Stimulated activated naive CD8-positive, alpha-beta T cell treated with anti-CD3 and anti-CD28 coated beads, Interleukin-15, amount 100 ng/mL, for 72 hours (primary cell): Measurements from ENCODE around the gene PPP1R11.

Experiments
- ATAC-seq: fragments of 150-1000 bp; cut with Tn5 transposase; 2 replicates; pipeline ENCODE4 v1.10.0; 2021; ENCODE audit warnings: mild to moderate bottlenecking, moderate library complexity
- DNase-seq, 2 donors: peaks; one replicate each; pipeline ENCODE4 v3.0.0; 2021 to 2022
- H3K27ac Mint-ChIP-seq, 2 donors: one replicate each; pipeline ENCODE4 v1.8.0; 2022; ENCODE audit warnings: mild to moderate bottlenecking in 2 of 2, mixed read lengths in 2 of 2, moderate library complexity in 2 of 2
- H3K27me3 Mint-ChIP-seq: one replicate; pipeline ENCODE4 v1.8.0; 2022; ENCODE audit warnings: mixed read lengths
- H3K4me1 Mint-ChIP-seq: one replicate; pipeline ENCODE4 v1.8.0; 2022; ENCODE audit warnings: mild to moderate bottlenecking, mixed read lengths
- H3K4me3 Mint-ChIP-seq, 2 donors: one replicate each; pipeline ENCODE4 v1.8.0; 2022; ENCODE audit warnings: mild to moderate bottlenecking in 2 of 2, mixed read lengths in 2 of 2, moderate library complexity in 1 of 2
- H3K9me3 Mint-ChIP-seq, 2 donors: one replicate each; pipeline ENCODE4 v1.8.0; 2022; ENCODE audit warnings: mixed read lengths in 2 of 2

The PPP1R11 gene

DNA sequence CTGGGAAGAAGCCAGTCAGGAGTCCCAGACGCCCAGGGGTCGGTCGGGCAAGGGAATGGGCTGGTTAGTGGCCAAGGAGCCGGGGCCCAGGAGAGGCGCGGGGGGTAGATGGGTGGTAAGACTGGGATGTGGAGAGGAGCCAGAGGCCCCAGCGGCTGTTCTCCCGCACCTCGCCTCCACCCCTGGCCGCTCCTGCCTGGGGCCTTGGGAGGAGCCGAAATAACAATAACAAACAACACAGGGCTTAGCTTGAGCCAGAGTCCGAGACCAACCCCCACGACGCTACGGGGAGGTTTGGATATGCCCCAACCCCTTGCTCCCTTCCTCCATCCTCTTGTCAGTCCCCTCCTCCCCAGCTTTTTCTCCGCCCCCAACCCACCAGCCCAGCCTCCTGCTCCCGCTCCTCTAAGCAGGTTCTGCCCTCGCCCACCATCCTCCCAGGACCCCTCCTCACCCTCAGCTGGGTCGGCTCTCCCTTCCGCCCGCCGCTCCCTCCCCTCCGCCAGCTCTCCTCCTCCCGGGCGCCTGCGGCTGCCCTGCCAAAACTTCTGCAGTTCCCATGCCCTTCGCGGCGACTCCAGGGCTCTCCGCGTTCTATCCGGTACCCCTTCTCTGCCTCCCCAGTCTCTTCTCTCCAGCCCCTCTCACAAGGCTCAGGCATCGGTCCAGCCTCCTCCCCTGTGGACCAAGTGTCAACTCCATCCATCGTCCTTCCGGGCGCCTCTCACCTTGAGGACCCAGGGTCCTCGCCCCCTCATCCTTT, 7.5 kb downstream of the PPP1R11 start:
- Mint-ChIP-seq H3K27me3 (peaks cover 97% of the 10 kb centered on the region), H3K27ac (no peak overlapping the region), H3K4me3 (peak overlapping the region; percentile 59 to 75), H3K4me1 (peaks cover 44% of the 10 kb centered on the region), H3K9me3 (no peaks in the 10 kb centered on the region)
- DNase-seq: no peak
- no peak for ATAC-seq

DNA sequence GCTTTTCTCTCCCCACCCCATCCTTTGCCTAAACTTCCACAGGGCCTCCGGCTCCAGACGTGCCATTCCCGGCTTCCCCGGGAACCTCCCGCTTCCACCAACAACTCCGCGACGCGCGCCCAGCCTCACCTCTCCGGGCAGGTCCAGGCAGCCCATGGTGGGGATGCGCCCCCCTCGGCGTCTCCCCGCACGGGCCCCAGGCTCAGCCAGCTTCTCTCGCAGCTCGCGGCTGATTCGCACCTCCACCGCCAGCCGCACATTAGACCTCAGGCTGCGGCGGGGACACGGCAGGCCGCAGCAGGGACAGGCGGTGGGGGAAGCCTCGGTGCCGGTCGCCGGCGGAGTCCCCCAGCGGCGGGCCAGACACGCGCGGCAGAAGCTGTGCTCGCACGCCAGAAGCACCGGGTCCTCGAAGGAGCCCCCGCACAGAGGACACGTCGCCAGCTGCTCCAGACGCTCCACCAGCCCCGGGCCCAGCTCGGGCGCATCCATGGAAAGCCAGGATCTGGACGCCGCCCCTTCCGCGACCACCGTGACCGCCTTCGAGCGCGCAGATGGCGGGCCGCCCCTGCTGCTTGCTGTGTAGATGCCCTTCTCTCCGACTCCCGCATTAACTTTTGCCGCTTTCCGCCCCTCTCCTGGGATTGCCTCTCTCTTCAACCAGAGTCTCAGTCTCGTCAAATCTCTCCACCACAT, 8.2 kb downstream of the PPP1R11 start, which contains the start of gene RNF39:
TSS of gene RNF39 (minus strand) at position 676 of the 696 bp plus-strand sequence. CDS start at position 492, 184 bp downstream.
- DNase-seq: no peak
- ATAC-seq: peak; percentile 21
- H3K4me1 Mint-ChIP-seq: peaks cover 40% of the 10 kb centered on the region
- no peaks in the 10 kb centered on the region for H3K9me3 Mint-ChIP-seq
- peak within 1 kb of the TSS in 1 of 2 donors; percentile 69 for H3K27ac Mint-ChIP-seq
- peaks cover 95% of the 10 kb centered on the region for H3K27me3 Mint-ChIP-seq
- peak within 1 kb of the TSS; percentile 72 to 83 for H3K4me3 Mint-ChIP-seq

DNA sequence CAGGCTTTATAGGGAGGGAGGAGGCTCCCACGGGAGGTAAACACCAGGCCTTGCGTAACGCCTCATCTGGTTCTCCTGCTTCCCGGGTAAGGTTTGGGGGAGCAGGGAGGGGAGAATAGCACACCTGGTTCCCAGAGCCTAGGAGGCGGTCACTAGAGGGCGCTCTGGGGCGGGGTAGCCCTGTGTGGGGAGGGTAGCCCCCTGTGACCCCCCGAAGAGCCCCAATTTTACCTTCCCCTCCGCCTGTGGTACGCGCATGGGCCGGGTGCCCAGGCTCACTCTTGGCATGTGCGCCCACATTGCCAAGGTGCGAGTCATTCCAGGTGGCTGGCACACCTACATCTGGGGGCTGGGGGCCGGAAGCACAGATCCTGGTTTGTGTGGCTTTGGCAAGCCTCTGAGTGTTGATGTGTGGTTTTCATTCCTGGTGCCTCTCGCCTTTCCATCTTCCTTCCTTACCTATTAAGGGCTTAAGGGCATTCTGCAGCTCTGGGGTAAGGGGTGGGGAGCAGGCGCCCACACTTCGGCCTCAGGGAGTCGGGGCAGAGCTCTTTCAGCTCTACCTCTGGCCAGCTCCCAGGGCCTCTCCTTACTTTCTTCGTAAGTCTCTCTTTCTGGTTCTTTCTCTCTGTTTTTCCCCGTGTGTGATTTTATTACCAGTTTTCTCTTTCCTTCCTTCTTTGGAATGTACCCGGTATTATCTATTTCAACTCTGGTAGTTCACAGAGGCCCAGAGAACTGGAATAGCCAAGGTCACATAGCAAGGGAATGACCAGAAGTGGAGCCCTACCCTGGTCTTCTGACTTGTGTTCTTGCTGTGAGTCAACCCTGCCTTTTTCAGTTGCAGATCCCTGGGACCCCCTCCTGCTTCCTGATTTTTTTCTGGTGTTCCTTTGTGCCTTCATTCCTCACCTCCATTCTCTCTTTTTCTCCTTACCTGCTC, 9.1 kb downstream of the PPP1R11 start:
- DNase-seq (no peak), ATAC-seq (peak; percentile 33)
- peak overlapping the region in 1 of 2 donors; percentile 69 for H3K27ac Mint-ChIP-seq
- peaks cover 87% of the 10 kb centered on the region for H3K27me3 Mint-ChIP-seq
- H3K4me3 Mint-ChIP-seq: peak overlapping the region; percentile 72 to 83
- H3K9me3 Mint-ChIP-seq: no peaks in the 10 kb centered on the region
- H3K4me1 Mint-ChIP-seq: peaks cover 32% of the 10 kb centered on the region

DNA sequence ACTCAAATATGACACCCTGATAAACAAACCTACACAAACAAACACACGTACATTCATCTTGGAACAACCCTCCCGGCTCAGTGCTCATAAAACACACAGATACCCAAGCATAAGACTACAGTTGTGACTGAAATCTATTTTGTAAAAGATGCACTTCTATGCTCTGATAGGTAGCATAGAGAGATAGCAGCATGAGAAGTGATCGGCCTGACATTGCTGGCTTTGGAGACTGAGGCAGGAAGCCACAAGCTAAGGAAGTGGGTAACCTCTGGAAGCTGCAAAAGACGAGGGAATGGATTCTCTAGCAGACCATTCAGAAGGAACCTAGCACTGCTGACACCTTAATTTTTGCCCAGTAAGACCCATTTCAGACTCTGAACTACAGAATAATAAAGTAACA, 10.2 kb downstream of the PPP1R11 start:
- Mint-ChIP-seq H3K27me3 (peaks cover 76% of the 10 kb centered on the region), H3K9me3 (no peaks in the 10 kb centered on the region), H3K4me1 (peaks cover 23% of the 10 kb centered on the region), H3K27ac (no peak overlapping the region), H3K4me3 (no peak overlapping the region)
- DNase-seq (no peak), ATAC-seq (no peak)

DNA sequence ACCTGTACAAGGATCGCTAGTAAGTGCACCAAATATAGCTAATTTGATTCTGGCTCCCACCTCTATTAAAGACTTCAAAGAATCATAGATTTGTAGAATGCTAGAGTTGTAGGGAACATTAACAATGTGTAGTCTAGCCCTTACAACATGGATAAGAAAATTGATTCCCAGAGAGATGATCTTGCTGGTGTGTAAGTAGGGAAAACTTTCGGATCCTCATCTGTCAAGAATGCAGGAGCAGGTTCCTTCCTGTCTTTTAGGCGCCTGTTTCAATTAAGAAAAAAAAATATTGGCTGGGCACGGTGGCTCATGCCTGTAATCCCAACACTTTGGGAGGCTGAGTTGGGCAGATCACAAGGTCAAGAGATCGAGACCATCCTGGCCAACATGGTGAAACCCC, 20.9 kb downstream of the PPP1R11 start:
- Mint-ChIP-seq H3K27me3 (peaks cover 68% of the 10 kb centered on the region), H3K4me1 (no peaks in the 10 kb centered on the region), H3K27ac (no peak overlapping the region), H3K4me3 (no peak overlapping the region), H3K9me3 (no peaks in the 10 kb centered on the region)
- DNase-seq (no peak), ATAC-seq (no peak)

DNA sequence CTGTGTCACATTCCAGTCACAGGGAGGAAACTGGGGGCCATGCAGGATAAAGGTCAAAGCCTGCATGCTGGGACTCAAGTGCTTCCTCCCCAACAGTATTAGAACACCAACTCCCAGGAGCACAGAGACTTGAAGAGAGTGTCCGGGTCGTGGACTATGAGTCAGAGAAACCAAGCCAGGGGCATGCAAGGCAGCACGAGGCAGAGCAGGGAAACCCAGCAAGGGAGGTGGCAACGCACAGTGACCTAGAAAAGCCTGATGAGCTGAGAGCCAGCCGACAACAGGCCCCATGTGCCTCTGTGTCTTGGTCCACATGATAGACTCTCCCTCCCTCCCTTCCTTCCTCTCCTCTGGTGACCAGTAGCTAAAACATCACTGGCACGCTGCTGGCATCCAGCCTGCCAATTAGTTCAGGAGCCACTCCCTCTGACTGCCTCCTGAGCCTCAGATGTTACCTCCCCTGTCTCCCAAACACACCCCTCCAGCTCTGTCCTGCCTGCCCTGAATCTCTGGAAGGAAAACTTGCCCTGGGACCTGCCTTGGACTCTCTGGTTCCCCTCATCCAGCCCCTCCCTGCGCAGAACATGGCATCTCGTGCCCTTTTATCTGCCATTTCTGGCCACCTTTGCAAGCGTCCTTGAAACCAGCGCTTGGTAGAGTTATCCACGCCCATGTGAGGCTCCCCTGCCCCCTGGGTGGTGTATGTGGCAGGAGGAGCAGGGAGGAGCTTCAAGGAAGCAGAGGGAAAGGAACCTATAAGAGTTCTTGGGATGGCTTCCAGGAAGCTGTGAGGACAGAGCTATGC, 24.8 kb downstream of the PPP1R11 start:
- H3K4me1 Mint-ChIP-seq: no peaks in the 10 kb centered on the region
- peaks cover 73% of the 10 kb centered on the region for H3K27me3 Mint-ChIP-seq
- H3K4me3 Mint-ChIP-seq: no peak overlapping the region
- DNase-seq: no peak
- H3K27ac Mint-ChIP-seq: peak overlapping the region in 1 of 2 donors; percentile 15
- no peak for ATAC-seq
- H3K9me3 Mint-ChIP-seq: no peaks in the 10 kb centered on the region

DNA sequence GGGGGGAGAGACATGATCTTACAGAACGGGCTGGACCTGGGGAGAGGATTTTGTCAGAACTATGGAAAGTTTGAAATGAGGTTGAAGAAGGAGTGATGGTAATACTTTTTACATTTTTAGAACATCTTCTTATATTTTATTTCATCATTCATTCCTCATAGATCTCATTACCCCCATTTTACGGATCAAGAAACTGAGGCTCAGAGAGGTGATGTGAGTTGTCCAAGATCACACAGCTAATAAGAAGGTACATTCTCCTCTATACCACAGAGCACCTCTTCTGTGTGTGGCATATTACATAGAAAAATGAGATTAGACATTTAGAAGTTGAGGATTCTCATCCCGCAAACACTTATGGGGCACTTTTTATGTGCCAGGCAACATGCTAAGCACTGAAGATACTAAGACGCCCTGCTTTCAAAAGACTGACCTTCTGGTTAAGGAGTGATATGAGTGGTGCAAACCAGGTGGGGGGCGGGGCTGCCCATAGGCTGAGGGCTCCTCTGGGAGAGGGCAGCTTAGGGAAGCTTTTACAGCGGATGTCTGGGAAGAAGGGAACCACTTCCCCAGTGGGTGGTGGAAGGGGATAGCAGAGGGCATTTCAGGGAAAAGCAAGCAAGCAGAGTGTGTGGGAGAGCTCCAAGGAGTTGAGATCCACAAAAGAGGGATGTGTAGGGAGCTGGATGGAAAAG, 26.0 kb downstream of the PPP1R11 start:
- Mint-ChIP-seq H3K27ac (no peak overlapping the region), H3K4me3 (no peak overlapping the region), H3K4me1 (peaks cover 10% of the 10 kb centered on the region), H3K9me3 (no peaks in the 10 kb centered on the region), H3K27me3 (peaks cover 72% of the 10 kb centered on the region)
- DNase-seq: no peak
- no peak for ATAC-seq

DNA sequence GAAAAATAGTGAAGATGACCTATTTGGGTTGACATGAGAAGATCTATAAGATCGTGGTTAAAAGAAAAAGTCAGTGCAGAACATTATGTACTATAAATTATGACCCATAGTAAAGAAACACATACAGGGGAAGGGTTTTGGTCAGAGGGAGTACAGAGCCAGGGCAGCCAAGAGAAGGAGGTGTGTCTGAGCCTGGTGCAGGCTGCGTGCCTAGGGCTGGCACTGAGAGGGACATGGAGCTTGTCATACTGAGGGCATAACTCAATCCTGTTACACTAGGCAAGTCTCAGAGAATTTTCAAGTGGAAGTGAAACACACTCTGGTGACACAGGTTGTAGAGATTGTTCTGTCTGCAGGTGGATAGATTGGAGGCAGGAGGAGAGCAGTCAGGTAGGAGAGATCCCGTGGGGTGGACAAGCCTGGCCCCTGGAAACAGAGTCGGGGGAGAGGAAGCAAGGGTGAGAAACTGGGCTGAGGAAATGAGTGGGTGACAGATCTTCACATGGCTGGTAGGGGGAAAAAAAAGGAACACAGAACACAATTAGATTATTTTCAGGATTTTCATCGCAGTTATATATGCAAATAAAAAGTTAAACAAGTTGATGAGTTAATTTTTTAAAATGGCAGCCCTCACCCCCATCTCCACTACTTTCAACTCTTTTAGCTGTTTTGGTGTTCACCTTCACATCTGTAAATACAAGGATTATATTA, 27.1 kb downstream of the PPP1R11 start:
- H3K27me3 Mint-ChIP-seq: peaks cover 77% of the 10 kb centered on the region
- H3K27ac Mint-ChIP-seq: no peak overlapping the region

DNA sequence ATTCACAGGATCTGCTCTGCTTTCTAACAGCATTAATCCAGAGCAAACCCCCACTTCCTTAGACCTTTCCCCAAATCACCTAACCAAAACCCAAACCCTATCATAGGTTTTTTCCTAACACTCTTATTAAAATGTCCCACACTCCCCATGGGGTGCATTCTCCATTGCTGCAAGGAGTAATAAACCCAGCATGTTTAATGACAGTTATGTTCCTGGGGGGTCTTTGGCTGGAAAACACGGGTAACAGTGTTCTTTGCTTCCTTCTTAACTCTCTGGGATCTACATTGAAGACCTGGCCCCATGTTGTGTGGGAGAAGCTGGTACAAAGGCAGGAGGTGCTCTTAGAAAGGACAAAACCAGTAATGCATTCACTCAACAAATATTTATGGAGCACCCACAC, 29.8 kb downstream of the PPP1R11 start:
- DNase-seq: no peak
- Mint-ChIP-seq H3K27me3 (peaks cover 84% of the 10 kb centered on the region), H3K9me3 (no peaks in the 10 kb centered on the region), H3K4me3 (no peak overlapping the region), H3K4me1 (peaks cover 37% of the 10 kb centered on the region), H3K27ac (no peak overlapping the region)
- ATAC-seq: no peak

More for the DNA sequence above, 27.1 kb downstream of the PPP1R11 start:
- peaks cover 19% of the 10 kb centered on the region for H3K4me1 Mint-ChIP-seq
- no peaks in the 10 kb centered on the region for H3K9me3 Mint-ChIP-seq
- DNase-seq (no peak), ATAC-seq (no peak)
- no peak overlapping the region for H3K4me3 Mint-ChIP-seq

DNA sequence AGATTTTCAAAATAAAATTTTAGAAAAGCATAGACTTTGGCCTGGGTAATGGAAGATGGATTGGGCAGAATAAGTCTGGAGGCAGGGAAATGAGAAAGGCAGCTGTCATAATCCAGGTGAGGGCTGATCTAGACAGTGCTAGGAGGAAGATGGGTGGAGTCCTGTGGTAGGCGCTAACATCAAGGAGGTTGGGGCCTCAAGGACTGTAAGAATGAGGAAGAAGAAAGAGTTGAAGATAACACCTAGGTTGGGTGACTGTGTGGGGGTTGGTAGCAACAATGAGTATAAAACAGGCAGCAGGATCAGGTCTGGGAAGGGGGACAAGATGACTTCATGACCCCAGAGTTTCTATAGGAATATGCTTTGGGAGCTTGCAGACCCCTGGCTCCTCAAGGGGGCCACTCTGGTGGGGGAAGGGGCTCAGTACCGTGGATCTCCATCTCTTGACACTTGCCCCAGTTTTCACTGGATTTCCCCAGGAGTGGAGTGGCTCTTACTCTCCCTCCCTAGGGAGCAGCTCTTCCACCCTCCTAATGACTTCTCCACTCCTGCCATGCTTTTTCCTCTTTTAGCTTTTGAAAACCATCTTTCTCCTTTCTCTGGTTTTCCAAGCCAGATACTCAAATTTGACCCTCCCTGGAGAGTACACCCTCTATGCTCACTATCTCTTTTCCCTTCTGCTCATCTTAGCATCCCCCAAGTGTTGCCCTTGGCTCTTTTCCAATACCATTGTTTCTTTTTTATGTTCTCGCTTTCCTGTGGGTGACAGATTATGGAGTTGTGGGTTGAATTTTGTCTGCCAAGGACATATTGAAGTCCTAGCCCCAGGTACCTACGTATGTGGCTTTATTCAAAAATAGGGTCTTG, 31.1 kb downstream of the PPP1R11 start:
- no peaks in the 10 kb centered on the region for H3K9me3 Mint-ChIP-seq
- DNase-seq (no peak), ATAC-seq (no peak)
- H3K4me3 Mint-ChIP-seq: no peak overlapping the region
- peak overlapping the region in 1 of 2 donors; percentile 77 for H3K27ac Mint-ChIP-seq
- peaks cover 72% of the 10 kb centered on the region for H3K27me3 Mint-ChIP-seq
- peaks cover 50% of the 10 kb centered on the region for H3K4me1 Mint-ChIP-seq

DNA sequence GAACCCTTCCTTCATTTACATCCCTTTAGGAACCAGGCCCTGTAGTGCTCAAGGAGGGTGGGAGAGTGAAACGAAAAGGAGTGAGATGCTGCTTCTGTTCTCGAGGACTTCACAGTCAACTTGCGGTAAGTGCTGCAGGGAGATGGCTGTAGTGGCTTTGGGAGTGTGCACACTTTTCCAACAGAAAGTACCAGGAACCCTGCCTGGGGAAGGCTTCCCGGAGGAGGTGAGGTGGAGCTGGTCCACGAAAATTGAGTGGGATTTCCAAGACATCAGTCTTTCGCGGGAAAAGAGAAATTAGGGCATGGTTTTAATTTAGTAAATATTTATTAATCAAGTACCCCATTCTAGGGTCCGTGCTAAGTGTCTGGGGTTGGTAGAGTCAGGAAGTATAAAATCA, 33.2 kb downstream of the PPP1R11 start:
- ATAC-seq (no peak), DNase-seq (no peak)
- Mint-ChIP-seq H3K9me3 (no peaks in the 10 kb centered on the region), H3K4me1 (peaks cover 57% of the 10 kb centered on the region), H3K27me3 (peaks cover 75% of the 10 kb centered on the region), H3K27ac (no peak overlapping the region), H3K4me3 (peak overlapping the region; percentile 56 to 61)

DNA sequence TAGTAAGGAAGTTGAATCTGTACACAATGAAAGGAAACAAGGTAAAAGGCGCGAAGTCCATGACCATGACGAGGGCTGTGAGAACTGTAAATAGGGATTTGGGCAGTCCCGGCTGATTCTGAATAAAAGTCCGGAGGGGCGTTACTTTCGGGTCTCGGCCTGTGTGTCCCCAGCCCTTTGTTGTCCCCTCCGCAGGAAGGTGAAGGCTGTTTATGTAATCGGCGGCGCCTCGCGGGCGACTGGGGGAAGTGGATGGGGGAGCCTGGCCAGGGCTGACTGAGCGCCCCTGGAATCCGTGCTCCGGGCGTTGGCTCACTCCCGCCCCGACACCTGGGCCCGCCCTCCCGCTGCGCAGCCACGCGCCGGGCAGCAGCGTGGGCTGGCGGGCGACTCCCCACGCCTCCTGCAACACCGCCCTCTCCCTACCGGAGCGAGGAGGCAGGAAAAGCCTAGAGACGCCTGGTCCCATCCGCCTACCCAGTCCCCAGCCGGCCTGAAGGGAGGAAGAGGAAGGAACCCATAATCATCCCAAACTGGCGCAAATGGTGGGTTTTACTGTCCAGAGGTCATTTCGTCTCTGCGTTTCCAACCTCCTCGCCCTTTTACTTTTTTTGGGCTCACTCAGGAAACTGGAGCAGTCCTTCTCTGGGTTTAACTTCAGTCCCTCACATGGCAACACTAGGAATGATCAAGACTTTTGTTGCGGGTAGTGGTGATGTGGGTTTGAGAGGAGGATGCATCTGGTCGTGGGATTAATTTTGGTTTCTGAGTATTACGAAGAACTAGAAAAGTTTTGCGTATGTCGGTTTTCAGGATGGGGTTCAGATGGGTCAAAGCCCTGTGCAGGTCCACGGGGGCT, 33.8 kb downstream of the PPP1R11 start:
- DNase-seq (no peak), ATAC-seq (no peak)
- no peaks in the 10 kb centered on the region for H3K9me3 Mint-ChIP-seq
- H3K4me1 Mint-ChIP-seq: peaks cover 57% of the 10 kb centered on the region
- peaks cover 77% of the 10 kb centered on the region for H3K27me3 Mint-ChIP-seq
- H3K27ac Mint-ChIP-seq: peak overlapping the region in 1 of 2 donors; percentile 6
- H3K4me3 Mint-ChIP-seq: peak overlapping the region; percentile 71 to 78
